Keratinocyte (primary cell): ENCODE results near the gene RNF212B.
"Not testable (repeated sequence)": the region's sequence is repeated elsewhere in the genome, so short reads cannot be mapped to it uniquely, and the experiment has no call there.

Experiments used
- CTCF ChIP-seq, 3 experiments: IDR thresholded peaks in 1 of 3; conservative IDR thresholded peaks in 1 of 3; optimal IDR thresholded peaks in 1 of 3; 2 replicates in 2 of 3; 3 replicates in 1 of 3; pipeline versions ENCODE3 to v1.5.1; 2011; ENCODE audit warnings: low read length in 3 of 3, mild to moderate bottlenecking in 3 of 3, moderate library complexity in 2 of 3, control low read depth in 1 of 3, inconsistent platforms in 1 of 3; ENCODE audit not compliant: insufficient read depth in 2 of 3; ENCODE audit errors: extremely low read depth in 1 of 3
- EZH2 ChIP-seq: IDR thresholded peaks from one replicate; pipeline ENCODE4 v1.6.1; 2012; ENCODE audit warnings: inconsistent platforms, mild to moderate bottlenecking, low read length, moderate library complexity

- TF ChIP-seq CTCF (optimal IDR thresholded peaks at IDR 0.05 in 1 of 3, IDR thresholded peaks at IDR 0.05 in 1 of 3, conservative IDR thresholded peaks at IDR 0.05 in 1 of 3; ENCODE audit: extremely low read depth in 1 of 3, insufficient read depth in 2 of 3, low read length in 3 of 3); EZH2: not testable (repeated sequence)
These were observed 41.2 kb upstream of the RNF212B start for GRCh38 chr14:23196487-23196886.
